MM.1S (cell line): ENCODE data around the gene EME2.

Experiments used
- DNase-seq: peaks from one replicate; pipeline ENCODE4 v3.0.0-alpha.2; 2015
- H2AFZ ChIP-seq: fragments of 300-600 bp; sonication (generic); 2 replicates; pipeline ENCODE4 v1.6.0; 2016; ENCODE audit warnings: antibody characterized with exemption, low read length
- H3F3A ChIP-seq: fragments of 300-600 bp; sonication (generic); 2 replicates; pipeline ENCODE4 v1.6.1; 2016; ENCODE audit warnings: mild to moderate bottlenecking, antibody characterized with exemption, low read length, moderate library complexity, mixed read lengths; ENCODE audit not compliant: insufficient read depth
- H3K27ac ChIP-seq: fragments of 300-600 bp; sonication (generic); 2 replicates; pipeline ENCODE4 v1.5.1; 2016; ENCODE audit warnings: mild to moderate bottlenecking, low read length
- H3K27me3 ChIP-seq: fragments of 300-600 bp; sonication (generic); replicated peaks from 2 replicates; pipeline ENCODE4 v1.6.0; 2016; ENCODE audit warnings: low read length; ENCODE audit not compliant: insufficient read depth
- H3K36me3 ChIP-seq: fragments of 300-600 bp; sonication (generic); replicated peaks from 2 replicates; pipeline ENCODE4 v1.6.1; 2016; ENCODE audit warnings: mild to moderate bottlenecking, low read length, mixed read lengths; ENCODE audit not compliant: insufficient read depth
- H3K4me1 ChIP-seq: fragments of 300-600 bp; sonication (generic); 2 replicates; pipeline ENCODE4 v1.6.1; 2016; ENCODE audit warnings: low read length, mixed read lengths
- H3K4me2 ChIP-seq: fragments of 300-600 bp; sonication (generic); 2 replicates; pipeline ENCODE4 v1.6.0; 2016; ENCODE audit warnings: low read depth, low read length
- H3K4me3 ChIP-seq: fragments of 300-600 bp; sonication (generic); 2 replicates; pipeline ENCODE4 v1.5.1; 2016; ENCODE audit warnings: low read length, mixed read lengths
- H3K79me2 ChIP-seq: fragments of 300-600 bp; sonication (generic); 2 replicates; pipeline ENCODE4 v1.6.1; 2016; ENCODE audit warnings: mixed run types, low read length, mixed read lengths
- H3K9ac ChIP-seq: fragments of 300-600 bp; sonication (generic); 2 replicates; pipeline ENCODE4 v1.6.1; 2016; ENCODE audit warnings: low read length, mixed read lengths
- H3K9me2 ChIP-seq: fragments of 300-600 bp; sonication (generic); replicated peaks from 2 replicates; pipeline ENCODE4 v1.6.1; 2016; ENCODE audit warnings: mild to moderate bottlenecking, low read length, mixed read lengths; ENCODE audit not compliant: insufficient read depth
- H3K9me3 ChIP-seq: fragments of 300-600 bp; sonication (generic); replicated peaks from 2 replicates; pipeline ENCODE4 v1.6.1; 2016; ENCODE audit warnings: mild to moderate bottlenecking, low read length, mixed read lengths; ENCODE audit not compliant: insufficient read depth
- H4K20me1 ChIP-seq: fragments of 300-600 bp; sonication (generic); 2 replicates; pipeline ENCODE4 v1.6.1; 2016; ENCODE audit warnings: mild to moderate bottlenecking, low read length, moderate library complexity, mixed read lengths; ENCODE audit not compliant: insufficient read depth
- EZH2 ChIP-seq: fragments of 300-600 bp; sonication (generic); optimal IDR thresholded peaks from 2 replicates; pipeline ENCODE3; 2017; ENCODE audit warnings: low read depth, mild to moderate bottlenecking, antibody characterized with exemption, low read length, mixed read lengths
- EZH2phosphoT487 ChIP-seq: fragments of 300-600 bp; sonication (generic); IDR thresholded peaks from 2 replicates; pipeline ENCODE4 v1.6.1; 2018; ENCODE audit warnings: antibody characterized with exemption, low read length
- TF ChIP-seq, protein P1 (sequence below): fragments of 300-600 bp; sonication (generic); IDR thresholded peaks from 2 replicates; pipeline ENCODE4 v1.5.1; 2016; ENCODE audit warnings: antibody characterized with exemption, low read length, mixed read lengths

The EME2 gene

DNA sequence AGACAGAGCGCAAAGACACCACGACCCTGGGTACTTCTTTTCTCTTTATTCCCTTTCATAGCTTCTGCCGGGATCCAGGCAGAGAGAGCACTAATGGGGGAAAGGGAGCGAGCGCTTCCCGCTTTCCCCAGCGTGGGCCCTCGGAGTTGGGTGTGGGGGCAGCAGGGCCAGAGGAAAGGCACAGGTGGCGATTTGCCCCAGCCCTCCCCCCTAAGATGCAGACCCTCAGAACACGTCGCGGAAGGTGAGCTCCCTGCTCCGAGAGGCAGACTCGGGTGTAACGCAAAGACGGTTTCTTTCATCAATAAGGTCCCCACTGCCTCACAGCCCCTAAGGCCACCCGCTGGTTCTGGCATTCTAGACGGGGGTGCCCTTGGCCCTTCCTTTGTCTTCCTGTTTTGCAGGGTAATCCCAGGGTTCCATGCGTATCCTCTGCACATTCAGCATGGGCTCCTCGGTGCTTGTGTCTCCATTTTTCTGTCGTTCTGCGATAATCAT is 697 bp upstream of the EME2 start:
- H2AFZ ChIP-seq = peak overlapping the region; percentile 81; the same call in 1 of the 2 replicates
- TF ChIP-seq, protein P1, sequence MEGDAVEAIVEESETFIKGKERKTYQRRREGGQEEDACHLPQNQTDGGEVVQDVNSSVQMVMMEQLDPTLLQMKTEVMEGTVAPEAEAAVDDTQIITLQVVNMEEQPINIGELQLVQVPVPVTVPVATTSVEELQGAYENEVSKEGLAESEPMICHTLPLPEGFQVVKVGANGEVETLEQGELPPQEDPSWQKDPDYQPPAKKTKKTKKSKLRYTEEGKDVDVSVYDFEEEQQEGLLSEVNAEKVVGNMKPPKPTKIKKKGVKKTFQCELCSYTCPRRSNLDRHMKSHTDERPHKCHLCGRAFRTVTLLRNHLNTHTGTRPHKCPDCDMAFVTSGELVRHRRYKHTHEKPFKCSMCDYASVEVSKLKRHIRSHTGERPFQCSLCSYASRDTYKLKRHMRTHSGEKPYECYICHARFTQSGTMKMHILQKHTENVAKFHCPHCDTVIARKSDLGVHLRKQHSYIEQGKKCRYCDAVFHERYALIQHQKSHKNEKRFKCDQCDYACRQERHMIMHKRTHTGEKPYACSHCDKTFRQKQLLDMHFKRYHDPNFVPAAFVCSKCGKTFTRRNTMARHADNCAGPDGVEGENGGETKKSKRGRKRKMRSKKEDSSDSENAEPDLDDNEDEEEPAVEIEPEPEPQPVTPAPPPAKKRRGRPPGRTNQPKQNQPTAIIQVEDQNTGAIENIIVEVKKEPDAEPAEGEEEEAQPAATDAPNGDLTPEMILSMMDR = no peak
- TF ChIP-seq EZH2phosphoT487 (no peak), EZH2 (no peak)

DNA sequence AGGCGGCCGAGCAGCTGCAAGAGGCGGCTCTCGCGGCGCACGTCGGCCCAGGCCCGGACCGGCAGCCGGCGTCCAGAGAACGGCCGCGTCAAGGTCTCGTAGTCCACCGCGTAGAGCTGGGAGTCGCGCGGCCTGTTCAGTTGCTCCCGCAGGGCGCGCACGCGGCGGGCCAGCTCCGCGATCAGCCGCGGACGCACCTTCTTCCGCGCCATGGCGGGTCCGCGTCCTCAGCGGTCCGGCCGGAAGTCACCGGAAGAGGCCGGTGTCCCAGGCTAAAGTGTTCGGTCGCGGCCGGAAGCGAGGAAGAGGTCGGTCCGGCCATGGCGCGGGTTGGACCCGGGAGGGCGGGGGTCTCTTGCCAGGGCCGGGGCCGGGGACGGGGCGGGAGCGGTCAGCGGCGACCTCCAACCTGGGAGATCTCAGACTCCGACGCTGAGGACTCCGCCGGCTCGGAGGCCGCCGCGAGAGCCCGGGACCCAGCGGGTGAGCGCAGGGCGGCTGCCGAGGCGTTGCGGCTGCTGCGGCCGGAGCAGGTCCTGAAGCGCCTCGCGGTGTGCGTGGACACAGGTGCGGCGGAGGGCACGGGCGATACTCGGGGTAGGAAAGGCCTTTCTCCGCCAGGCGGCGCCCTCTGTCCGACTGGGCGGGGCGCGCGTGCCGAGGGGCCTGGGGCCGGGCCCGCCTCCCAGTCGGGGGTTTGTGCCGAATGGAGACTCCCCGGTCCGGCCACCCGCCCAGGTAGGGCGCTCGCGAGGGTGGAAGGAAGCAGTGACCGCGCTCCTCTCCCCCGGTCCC is 495 bp downstream of the EME2 start, which contains the start of gene MRPS34:
Gene MRPS34 (minus strand): TSS at position 227 of the 795 bp plus-strand sequence. CDS start 15 bp downstream, at position 212.
- peak within 1 kb of the TSS; percentile 90 for H3K27ac ChIP-seq
- H3K4me3 ChIP-seq = peak within 1 kb of the TSS; percentile 96
- no peaks in the 10 kb centered on the region for H3K9me2 ChIP-seq
- H3K9ac ChIP-seq = peak within 1 kb of the TSS; percentile 98
- H4K20me1 ChIP-seq = no peaks in the 10 kb centered on the region
- peaks cover 45% of the 10 kb centered on the region for H3K79me2 ChIP-seq
- H3F3A ChIP-seq = peaks cover 13% of the 10 kb centered on the region
- peak within 1 kb of the TSS; percentile 81 for H2AFZ ChIP-seq
- H3K9me3 ChIP-seq = no peaks in the 10 kb centered on the region
- peak; percentile 88 for DNase-seq
- peak within 1 kb of the TSS; percentile 94 for H3K4me2 ChIP-seq
- H3K36me3 ChIP-seq = no peaks in the 10 kb centered on the region
- TF ChIP-seq EZH2phosphoT487 (no peak), EZH2 (no peak)
- TF ChIP-seq, protein P1 = peak; percentile 75
- H3K4me1 ChIP-seq = 0 out of 2 replicates have a peak, but pooled peaks cover 3% of the 10 kb centered on the region
- H3K27me3 ChIP-seq = no peaks in the 10 kb centered on the region

More for the DNA sequence above, 697 bp upstream of the EME2 start:
- Histone ChIP-seq H3K9ac (peak overlapping the region; percentile 98), H3K79me2 (peaks cover 45% of the 10 kb centered on the region), H3K27me3 (no peaks in the 10 kb centered on the region), H3K4me1 (0 out of 2 replicates have a peak, but pooled peaks cover 3% of the 10 kb centered on the region), H3K9me2 (no peaks in the 10 kb centered on the region), H3F3A (peaks cover 13% of the 10 kb centered on the region), H3K4me2 (peak overlapping the region; percentile 94), H4K20me1 (no peaks in the 10 kb centered on the region), H3K36me3 (no peaks in the 10 kb centered on the region), H3K4me3 (peak overlapping the region; percentile 96), H3K9me3 (no peaks in the 10 kb centered on the region), H3K27ac (peak overlapping the region; percentile 90)
- no peak for DNase-seq

DNA sequence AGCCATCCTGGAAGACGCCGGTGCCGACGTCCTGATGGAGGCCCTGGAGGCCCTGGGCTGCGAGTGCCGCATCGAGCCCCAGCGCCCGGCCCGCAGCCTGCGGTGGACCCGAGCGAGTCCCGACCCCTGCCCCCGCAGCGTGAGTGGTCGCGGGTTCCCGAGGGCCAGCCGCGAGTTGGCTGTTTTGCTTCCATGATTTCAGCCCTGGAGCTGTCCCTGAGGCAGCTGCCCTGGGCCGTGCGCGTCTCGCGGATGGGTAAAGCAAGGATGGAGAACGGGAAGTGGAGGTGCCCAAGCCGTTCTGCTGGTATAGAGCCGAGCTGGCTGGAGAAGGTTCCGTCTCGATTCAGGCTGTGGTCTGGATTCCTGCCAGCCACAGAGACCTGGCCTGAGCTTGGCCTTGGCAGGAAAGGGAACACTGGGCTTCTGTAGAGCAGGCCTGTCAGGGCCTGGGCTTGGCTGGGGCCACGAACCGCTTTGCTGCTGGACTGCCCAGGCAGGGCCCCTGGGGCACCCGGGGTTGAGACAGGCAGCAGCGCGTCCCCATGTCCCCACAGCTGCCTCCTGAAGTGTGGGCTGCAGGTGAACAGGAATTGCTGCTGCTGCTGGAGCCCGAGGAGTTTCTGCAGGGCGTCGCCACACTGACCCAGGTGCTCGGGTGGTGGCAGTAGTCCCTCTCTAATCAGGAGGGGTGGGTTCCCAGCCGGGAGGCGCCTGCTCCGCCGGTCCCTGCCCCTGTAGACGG is 1.3 kb downstream of the EME2 start:
- Histone ChIP-seq H3K9me2 (no peaks in the 10 kb centered on the region), H3K9me3 (no peaks in the 10 kb centered on the region), H3K27ac (peak overlapping the region; percentile 90; the same call in 1 of the 2 replicates)

More for the DNA sequence above, 1.3 kb downstream of the EME2 start:
- TF ChIP-seq, protein P1 = no peak
- TF ChIP-seq EZH2phosphoT487 = no peak
- TF ChIP-seq EZH2 = no peak
- peak overlapping the region; percentile 96 for H3K4me3 ChIP-seq
- H3K9ac ChIP-seq = peak overlapping the region; percentile 98
- H3K27me3 ChIP-seq = no peaks in the 10 kb centered on the region
- no peak for DNase-seq
- H4K20me1 ChIP-seq = no peaks in the 10 kb centered on the region
- peaks cover 13% of the 10 kb centered on the region for H3F3A ChIP-seq
- peaks cover 45% of the 10 kb centered on the region for H3K79me2 ChIP-seq
- H3K4me2 ChIP-seq = peak overlapping the region; percentile 94
- peak overlapping the region; percentile 81 for H2AFZ ChIP-seq
- H3K4me1 ChIP-seq = 0 out of 2 replicates have a peak, but pooled peaks cover 3% of the 10 kb centered on the region
- H3K36me3 ChIP-seq = no peaks in the 10 kb centered on the region
